ENCODE data around the gene PBX1.

Gene PBX1

DNA sequence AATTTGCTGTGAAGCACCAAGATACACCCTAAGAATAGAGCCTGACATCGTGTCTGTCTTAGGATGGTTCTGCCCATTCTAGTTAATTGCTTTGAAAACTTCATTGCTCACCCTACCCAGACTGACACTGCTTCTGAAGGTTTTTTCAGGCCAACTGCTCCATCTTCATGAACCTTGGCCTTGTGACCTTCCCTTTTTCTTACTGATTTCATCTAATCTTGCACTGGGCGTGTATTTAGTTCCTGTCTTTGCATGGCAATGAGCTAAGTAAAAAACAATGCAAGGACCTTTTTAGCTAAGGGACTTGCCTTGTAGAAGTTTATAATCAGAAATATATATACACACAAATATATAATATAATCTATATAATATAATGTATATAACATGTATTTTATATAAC lies 108.0 kb downstream of the PBX1 start:
- H3K4me3 ChIP-seq (ENCODE audit: low read length): no peak overlapping the region
- H3F3A ChIP-seq (ENCODE audit: control insufficient read depth, insufficient read depth): no peaks in the 10 kb centered on the region
- no peaks in the 10 kb centered on the region for H3K9me3 ChIP-seq (ENCODE audit: control insufficient read depth, insufficient read depth, low read length)
- H3K9me2 ChIP-seq (replicated peaks; ENCODE audit: control insufficient read depth, low read length): no peaks in the 10 kb centered on the region; the same call in 1 of the 2 replicates
- no peak overlapping the region for H3K27ac ChIP-seq (ENCODE audit: low read depth, low read length)
- H3K4me2 ChIP-seq (ENCODE audit: low read length): no peak overlapping the region
- no peaks in the 10 kb centered on the region for H3K27me3 ChIP-seq (ENCODE audit: control insufficient read depth, low read length)
- H3K4me1 ChIP-seq (ENCODE audit: control insufficient read depth, low read length): no peaks in the 10 kb centered on the region
- no peaks in the 10 kb centered on the region for H4K20me1 ChIP-seq (ENCODE audit: control insufficient read depth, insufficient read depth, low read depth, low read length)
- TF ChIP-seq, protein P1, sequence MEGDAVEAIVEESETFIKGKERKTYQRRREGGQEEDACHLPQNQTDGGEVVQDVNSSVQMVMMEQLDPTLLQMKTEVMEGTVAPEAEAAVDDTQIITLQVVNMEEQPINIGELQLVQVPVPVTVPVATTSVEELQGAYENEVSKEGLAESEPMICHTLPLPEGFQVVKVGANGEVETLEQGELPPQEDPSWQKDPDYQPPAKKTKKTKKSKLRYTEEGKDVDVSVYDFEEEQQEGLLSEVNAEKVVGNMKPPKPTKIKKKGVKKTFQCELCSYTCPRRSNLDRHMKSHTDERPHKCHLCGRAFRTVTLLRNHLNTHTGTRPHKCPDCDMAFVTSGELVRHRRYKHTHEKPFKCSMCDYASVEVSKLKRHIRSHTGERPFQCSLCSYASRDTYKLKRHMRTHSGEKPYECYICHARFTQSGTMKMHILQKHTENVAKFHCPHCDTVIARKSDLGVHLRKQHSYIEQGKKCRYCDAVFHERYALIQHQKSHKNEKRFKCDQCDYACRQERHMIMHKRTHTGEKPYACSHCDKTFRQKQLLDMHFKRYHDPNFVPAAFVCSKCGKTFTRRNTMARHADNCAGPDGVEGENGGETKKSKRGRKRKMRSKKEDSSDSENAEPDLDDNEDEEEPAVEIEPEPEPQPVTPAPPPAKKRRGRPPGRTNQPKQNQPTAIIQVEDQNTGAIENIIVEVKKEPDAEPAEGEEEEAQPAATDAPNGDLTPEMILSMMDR (IDR thresholded peaks at IDR 0.05; ENCODE audit: low read depth, low read length, poor library complexity, severe bottlenecking): no peak
- no peak for TF ChIP-seq EZH2phosphoT487 (IDR thresholded peaks at IDR 0.05; ENCODE audit: borderline replicate concordance, low read length)
- H3K79me2 ChIP-seq (ENCODE audit: control insufficient read depth, low read length): no peaks in the 10 kb centered on the region
- H3K36me3 ChIP-seq (ENCODE audit: control insufficient read depth, low read length): no peaks in the 10 kb centered on the region

DNA sequence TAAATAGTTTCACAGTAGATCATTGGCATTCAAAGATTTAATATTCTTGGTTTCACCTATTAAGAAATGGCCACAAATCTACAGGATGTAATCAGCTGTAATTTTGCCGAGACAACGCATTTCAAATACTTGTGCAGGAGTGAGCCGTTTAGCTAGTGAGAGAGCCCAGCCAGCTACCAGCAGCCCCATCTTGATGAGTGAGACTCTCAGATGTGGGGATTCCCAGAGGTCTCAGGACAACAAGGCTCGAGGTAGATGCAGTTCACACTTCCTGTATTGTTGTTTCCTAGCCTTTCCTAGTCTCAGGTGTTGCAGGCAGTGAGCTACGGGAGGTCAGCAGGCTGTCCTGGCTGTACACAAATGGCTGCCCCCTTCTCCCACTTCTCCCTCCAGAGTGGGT lies 108.6 kb downstream of the PBX1 start:
- Histone ChIP-seq H3K27me3 (ENCODE audit: control insufficient read depth, low read length) (no peaks in the 10 kb centered on the region), H3K4me1 (ENCODE audit: control insufficient read depth, low read length) (no peaks in the 10 kb centered on the region), H3K27ac (ENCODE audit: low read depth, low read length) (no peak overlapping the region), H3K4me3 (ENCODE audit: low read length) (no peak overlapping the region), H4K20me1 (ENCODE audit: control insufficient read depth, insufficient read depth, low read depth, low read length) (no peaks in the 10 kb centered on the region), H3K9me3 (ENCODE audit: control insufficient read depth, insufficient read depth, low read length) (no peaks in the 10 kb centered on the region), H3K79me2 (ENCODE audit: control insufficient read depth, low read length) (no peaks in the 10 kb centered on the region), H3K9me2 (replicated peaks; ENCODE audit: control insufficient read depth, low read length) (no peaks in the 10 kb centered on the region; the same call in 1 of the 2 replicates), H3K36me3 (ENCODE audit: control insufficient read depth, low read length) (no peaks in the 10 kb centered on the region), H3K4me2 (ENCODE audit: low read length) (no peak overlapping the region), H3F3A (ENCODE audit: control insufficient read depth, insufficient read depth) (no peaks in the 10 kb centered on the region)
- TF ChIP-seq, protein P1 (IDR thresholded peaks at IDR 0.05; ENCODE audit: low read depth, low read length, poor library complexity, severe bottlenecking): no peak
- no peak for TF ChIP-seq EZH2phosphoT487 (IDR thresholded peaks at IDR 0.05; ENCODE audit: borderline replicate concordance, low read length)

DNA sequence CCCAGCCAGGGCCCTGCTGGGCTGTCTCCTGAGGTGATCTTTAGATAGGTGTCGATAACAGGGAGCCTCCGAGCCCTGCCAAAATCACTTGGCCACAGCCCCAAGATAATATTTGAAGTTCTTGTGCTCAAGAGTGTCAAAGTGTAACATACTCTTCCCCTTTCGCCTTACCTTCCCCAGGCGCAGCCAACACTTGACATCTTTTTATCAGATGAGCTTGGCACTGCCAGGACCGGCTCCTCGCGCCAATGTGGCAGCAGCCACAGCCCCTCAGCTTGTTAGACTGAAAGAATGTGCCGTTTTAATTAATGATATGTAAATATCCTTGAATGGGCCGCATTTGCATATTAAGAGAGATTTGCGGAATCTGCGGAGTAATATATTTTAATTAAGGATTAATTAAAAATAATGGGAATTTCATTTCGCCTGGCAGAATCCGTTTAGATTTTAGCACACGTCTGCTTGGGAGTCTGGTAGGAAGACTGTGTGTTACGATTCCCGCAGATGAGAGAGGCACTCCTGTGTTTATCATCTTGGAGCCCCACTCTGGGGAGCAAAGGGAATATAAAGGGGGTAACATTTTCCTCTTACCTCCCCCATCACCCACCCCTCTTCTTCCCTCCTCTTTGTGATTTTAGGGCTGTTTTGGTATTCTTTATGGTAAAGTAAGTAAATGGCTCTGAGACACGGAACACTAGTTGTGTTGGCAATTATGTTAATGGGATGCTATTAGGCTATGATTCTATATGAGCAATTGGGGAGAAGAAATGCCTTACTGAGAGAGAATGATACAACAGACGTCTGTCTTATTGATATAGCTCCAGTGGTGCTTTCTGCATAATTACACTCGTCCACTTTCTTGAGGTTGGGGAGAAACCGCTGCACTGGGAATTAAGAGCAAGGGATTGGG lies 109.8 kb downstream of the PBX1 start:
- H3K4me2 ChIP-seq (ENCODE audit: low read length): no peak overlapping the region
- H3K4me1 ChIP-seq (ENCODE audit: control insufficient read depth, low read length): no peaks in the 10 kb centered on the region
- no peaks in the 10 kb centered on the region for H4K20me1 ChIP-seq (ENCODE audit: control insufficient read depth, insufficient read depth, low read depth, low read length)
- TF ChIP-seq EZH2phosphoT487 (IDR thresholded peaks at IDR 0.05; ENCODE audit: borderline replicate concordance, low read length): no peak
- TF ChIP-seq, protein P1 (IDR thresholded peaks at IDR 0.05; ENCODE audit: low read depth, low read length, poor library complexity, severe bottlenecking): no peak
- H3F3A ChIP-seq (ENCODE audit: control insufficient read depth, insufficient read depth): no peaks in the 10 kb centered on the region
- no peaks in the 10 kb centered on the region for H3K27me3 ChIP-seq (ENCODE audit: control insufficient read depth, low read length)
- no peaks in the 10 kb centered on the region for H3K79me2 ChIP-seq (ENCODE audit: control insufficient read depth, low read length)
- H3K9me2 ChIP-seq (replicated peaks; ENCODE audit: control insufficient read depth, low read length): no peaks in the 10 kb centered on the region; the same call in 1 of the 2 replicates
- H3K36me3 ChIP-seq (ENCODE audit: control insufficient read depth, low read length): no peaks in the 10 kb centered on the region
- no peaks in the 10 kb centered on the region for H3K9me3 ChIP-seq (ENCODE audit: control insufficient read depth, insufficient read depth, low read length)
- H3K4me3 ChIP-seq (ENCODE audit: low read length): no peak overlapping the region
- H3K27ac ChIP-seq (ENCODE audit: low read depth, low read length): no peak overlapping the region

All from DOHH2 (cell line).